ENCODE data around the gene AFDN.

DNA sequence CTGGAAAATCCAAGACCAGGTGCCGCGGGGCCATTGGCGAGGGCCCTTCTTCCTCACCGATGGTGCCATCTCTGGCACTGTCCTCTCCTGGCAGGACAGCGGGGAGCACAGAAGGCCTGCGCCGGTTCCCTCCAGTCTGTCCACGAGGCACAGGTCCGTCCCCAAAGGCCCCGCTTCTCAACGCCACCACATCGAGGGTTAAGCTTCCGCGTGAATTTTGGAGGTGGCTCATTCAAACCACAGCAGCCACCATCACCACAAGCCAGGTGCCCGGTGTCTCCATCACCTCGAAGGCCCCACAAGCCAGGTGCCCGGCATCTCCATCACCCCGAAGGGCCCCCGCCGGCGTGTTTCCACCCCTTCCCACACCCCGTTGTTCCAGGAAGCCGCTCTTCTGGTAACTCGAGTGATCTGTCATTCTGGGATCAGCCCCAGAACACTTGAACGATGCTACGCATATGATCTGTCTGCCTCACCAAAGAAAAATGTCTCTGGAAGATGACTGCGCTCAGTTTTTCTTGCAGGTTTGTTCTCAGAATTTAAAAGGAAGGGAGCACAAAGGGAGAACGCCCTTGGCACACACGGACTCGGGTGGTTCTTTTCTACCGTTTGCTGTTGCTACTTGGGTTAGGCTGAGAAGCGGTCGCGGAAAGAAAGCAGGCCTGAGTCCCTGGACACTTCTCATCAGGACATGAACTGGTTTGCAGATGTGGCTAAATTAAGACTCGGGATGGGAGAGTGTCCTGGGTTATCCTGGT lies 160.9 kb downstream of the AFDN start:
- no peak for TF ChIP-seq SP2 (IDR thresholded peaks at IDR 0.05; ENCODE audit: low read length)
- no peak for TF ChIP-seq SIN3A (conservative IDR thresholded peaks at IDR 0.05 in 1 of 2, IDR thresholded peaks at IDR 0.05 in 1 of 2; ENCODE audit: low read depth in 1 of 2, low read length in 2 of 2)
- TF ChIP-seq KDM5A (IDR thresholded peaks at IDR 0.05; ENCODE audit: low read length) = no peak
- TF ChIP-seq, protein P1, sequence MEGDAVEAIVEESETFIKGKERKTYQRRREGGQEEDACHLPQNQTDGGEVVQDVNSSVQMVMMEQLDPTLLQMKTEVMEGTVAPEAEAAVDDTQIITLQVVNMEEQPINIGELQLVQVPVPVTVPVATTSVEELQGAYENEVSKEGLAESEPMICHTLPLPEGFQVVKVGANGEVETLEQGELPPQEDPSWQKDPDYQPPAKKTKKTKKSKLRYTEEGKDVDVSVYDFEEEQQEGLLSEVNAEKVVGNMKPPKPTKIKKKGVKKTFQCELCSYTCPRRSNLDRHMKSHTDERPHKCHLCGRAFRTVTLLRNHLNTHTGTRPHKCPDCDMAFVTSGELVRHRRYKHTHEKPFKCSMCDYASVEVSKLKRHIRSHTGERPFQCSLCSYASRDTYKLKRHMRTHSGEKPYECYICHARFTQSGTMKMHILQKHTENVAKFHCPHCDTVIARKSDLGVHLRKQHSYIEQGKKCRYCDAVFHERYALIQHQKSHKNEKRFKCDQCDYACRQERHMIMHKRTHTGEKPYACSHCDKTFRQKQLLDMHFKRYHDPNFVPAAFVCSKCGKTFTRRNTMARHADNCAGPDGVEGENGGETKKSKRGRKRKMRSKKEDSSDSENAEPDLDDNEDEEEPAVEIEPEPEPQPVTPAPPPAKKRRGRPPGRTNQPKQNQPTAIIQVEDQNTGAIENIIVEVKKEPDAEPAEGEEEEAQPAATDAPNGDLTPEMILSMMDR (IDR thresholded peaks at IDR 0.05; ENCODE audit: control extremely low read depth in 1 of 3, insufficient read depth in 1 of 3, low read depth in 1 of 3, low read length in 3 of 3) = no peak

Data from H1 (cell line).